ENCODE data around the gene HIBADH.
"Not testable (repeated sequence)": the region's sequence is repeated elsewhere in the genome, so short reads cannot be mapped to it uniquely, and the experiment has no call there.

Gene HIBADH

DNA sequence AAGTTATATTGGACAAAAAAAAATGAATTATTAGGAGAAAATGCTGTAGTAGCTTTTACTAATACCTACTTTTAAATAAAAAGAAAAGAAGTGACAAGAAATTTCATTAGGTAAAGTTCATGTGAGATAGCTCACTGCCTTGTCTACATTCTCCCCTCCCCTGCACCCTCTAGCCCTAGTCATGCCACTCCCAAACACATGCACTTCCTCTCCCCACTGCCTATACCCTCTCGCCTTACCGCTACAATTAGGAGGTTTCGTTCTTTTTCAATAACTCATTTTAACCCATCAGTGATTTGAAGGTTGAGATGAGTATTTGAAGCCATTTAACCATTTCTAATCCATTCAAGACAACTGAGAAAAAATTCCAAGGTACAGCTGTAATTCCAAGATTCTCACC lies 75.3 kb downstream of the HIBADH start:
- Histone ChIP-seq H3K4me3 (ENCODE audit: low read length in 2 of 2) (no peak overlapping the region), H3K27ac (ENCODE audit: low read depth in 2 of 2, low read length in 2 of 2) (no peak overlapping the region), H3K9me3 (ENCODE audit: control insufficient read depth in 2 of 2, low read length in 2 of 2) (no peaks in the 10 kb centered on the region), H3K4me1 (ENCODE audit: control insufficient read depth in 2 of 2, insufficient read depth in 2 of 2, low read length in 2 of 2) (no peaks in the 10 kb centered on the region), H3K36me3 (ENCODE audit: control insufficient read depth in 2 of 2, insufficient read depth in 2 of 2, low read length in 2 of 2) (no peaks in the 10 kb centered on the region), H3K9ac (ENCODE audit: low read depth in 1 of 2, low read length in 2 of 2) (no peak overlapping the region), H3K27me3 (ENCODE audit: control insufficient read depth in 2 of 2, insufficient read depth in 2 of 2, low read length in 2 of 2) (no peaks in the 10 kb centered on the region)

DNA sequence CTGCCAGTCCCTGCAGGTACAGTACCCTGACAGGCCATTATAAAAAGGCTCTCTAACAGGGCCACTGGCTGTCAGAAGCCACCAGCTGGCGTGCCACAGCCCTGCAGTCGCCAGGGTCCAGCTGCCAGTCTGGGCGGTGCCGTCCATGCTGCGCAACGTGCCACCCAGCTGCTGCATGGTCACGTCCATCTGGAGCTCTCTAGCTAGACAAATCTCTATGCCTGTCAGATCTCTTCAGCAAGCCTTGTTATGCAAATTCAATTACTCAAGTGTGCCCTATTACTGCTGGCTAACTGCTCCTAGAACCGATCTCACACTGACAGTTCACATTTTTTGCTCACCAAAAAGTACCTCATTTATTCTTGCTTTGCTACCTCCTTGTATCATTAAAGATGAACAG lies 75.9 kb downstream of the HIBADH start:
- Histone ChIP-seq H3K27ac (ENCODE audit: low read depth in 2 of 2, low read length in 2 of 2) (no peak overlapping the region), H3K36me3 (ENCODE audit: control insufficient read depth in 2 of 2, insufficient read depth in 2 of 2, low read length in 2 of 2) (no peaks in the 10 kb centered on the region), H3K9ac (ENCODE audit: low read depth in 1 of 2, low read length in 2 of 2) (no peak overlapping the region), H3K27me3 (ENCODE audit: control insufficient read depth in 2 of 2, insufficient read depth in 2 of 2, low read length in 2 of 2) (no peaks in the 10 kb centered on the region), H3K4me1 (ENCODE audit: control insufficient read depth in 2 of 2, insufficient read depth in 2 of 2, low read length in 2 of 2) (no peaks in the 10 kb centered on the region), H3K9me3 (ENCODE audit: control insufficient read depth in 2 of 2, low read length in 2 of 2) (no peaks in the 10 kb centered on the region), H3K4me3 (ENCODE audit: low read length in 2 of 2) (no peak overlapping the region)

DNA sequence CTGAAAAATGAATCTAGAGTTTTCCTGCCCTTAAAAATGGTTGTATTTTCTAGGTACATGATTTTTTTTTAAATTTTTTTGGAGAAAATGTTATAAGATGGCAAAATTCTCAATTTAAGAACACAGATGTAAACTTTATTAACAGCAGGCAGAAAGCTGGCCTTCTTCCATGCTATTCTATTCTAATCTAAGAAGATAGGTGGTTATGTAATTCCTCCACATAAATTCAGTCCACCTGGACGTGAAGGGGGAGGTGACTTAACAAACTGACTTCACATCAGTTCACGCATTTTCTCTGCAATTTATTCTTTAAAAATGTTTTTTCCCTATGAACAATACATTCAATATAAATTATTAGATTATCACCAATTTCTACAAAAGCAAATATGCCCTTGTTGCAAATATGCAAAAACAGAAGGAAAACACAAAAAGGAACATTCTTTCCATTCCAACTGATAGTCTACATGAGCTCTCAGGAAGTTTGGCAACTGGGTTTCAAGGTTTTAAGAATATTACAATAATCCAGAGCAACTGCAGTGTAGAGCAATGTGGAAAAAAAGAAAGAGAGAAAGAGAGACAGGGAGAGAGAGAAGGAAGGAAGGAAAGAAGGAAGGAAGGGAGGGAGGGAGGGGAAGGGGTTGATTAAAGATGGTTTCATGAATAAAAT lies 76.8 kb downstream of the HIBADH start:
- Histone ChIP-seq H3K9ac (ENCODE audit: low read depth in 1 of 2, low read length in 2 of 2) (no peak overlapping the region), H3K27ac (ENCODE audit: low read depth in 2 of 2, low read length in 2 of 2) (no peak overlapping the region)

DNA sequence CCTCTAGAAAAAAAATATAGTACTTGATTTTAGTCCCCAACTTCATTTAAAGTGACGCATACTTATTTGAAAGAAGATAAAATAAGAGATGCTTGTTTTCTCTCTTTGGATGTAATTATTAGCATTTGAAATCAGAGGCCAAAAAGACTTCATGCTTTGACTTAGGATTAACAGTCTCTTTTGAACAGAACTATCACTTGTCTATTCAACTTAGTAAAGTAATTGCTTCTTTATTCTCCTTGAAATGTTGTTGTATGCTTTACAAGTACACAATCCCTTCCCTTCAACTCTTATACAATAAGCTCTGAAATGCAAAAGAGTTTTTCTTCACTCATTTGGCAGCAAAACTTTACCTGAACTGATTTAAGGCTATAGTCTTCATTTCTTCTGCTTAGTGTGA lies 80.8 kb downstream of the HIBADH start:
- no peaks in the 10 kb centered on the region for H3K27me3 ChIP-seq (ENCODE audit: control insufficient read depth in 2 of 2, insufficient read depth in 2 of 2, low read length in 2 of 2)
- H3K4me3 ChIP-seq (ENCODE audit: low read length in 2 of 2) = no peak overlapping the region
- no peak overlapping the region for H3K27ac ChIP-seq (ENCODE audit: low read depth in 2 of 2, low read length in 2 of 2)
- H3K9ac ChIP-seq (ENCODE audit: low read depth in 1 of 2, low read length in 2 of 2) = no peak overlapping the region
- H3K4me1 ChIP-seq (ENCODE audit: control insufficient read depth in 2 of 2, insufficient read depth in 2 of 2, low read length in 2 of 2) = no peaks in the 10 kb centered on the region
- no peaks in the 10 kb centered on the region for H3K36me3 ChIP-seq (ENCODE audit: control insufficient read depth in 2 of 2, insufficient read depth in 2 of 2, low read length in 2 of 2)
- H3K9me3 ChIP-seq (ENCODE audit: control insufficient read depth in 2 of 2, low read length in 2 of 2) = no peaks in the 10 kb centered on the region

More for the DNA sequence above, 76.8 kb downstream of the HIBADH start:
- Histone ChIP-seq H3K36me3 (ENCODE audit: control insufficient read depth in 2 of 2, insufficient read depth in 2 of 2, low read length in 2 of 2) (no peaks in the 10 kb centered on the region), H3K4me1 (ENCODE audit: control insufficient read depth in 2 of 2, insufficient read depth in 2 of 2, low read length in 2 of 2) (no peaks in the 10 kb centered on the region), H3K4me3 (ENCODE audit: low read length in 2 of 2) (no peak overlapping the region), H3K9me3 (ENCODE audit: control insufficient read depth in 2 of 2, low read length in 2 of 2) (no peaks in the 10 kb centered on the region), H3K27me3 (ENCODE audit: control insufficient read depth in 2 of 2, insufficient read depth in 2 of 2, low read length in 2 of 2) (no peaks in the 10 kb centered on the region)

DNA sequence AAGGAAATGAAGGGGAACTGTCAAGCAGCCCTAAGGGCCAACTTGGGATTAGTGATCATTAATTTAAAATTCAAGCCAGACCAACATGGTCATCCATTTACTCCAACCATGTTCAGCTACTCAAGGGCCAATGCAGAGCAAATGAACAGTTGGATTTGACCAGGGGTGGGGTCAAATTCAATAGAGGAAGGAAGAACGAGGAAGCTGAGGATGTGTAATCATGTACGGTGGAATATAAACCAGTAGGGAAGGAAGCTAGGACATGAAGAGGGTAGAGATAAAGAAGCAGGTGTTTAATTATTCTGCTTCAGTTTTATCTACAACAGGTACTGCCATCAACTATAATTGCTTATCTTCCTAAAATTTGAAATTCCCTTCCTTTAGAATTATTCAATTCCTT lies 81.6 kb downstream of the HIBADH start:
- Histone ChIP-seq H3K9ac (ENCODE audit: low read depth in 1 of 2, low read length in 2 of 2) (no peak overlapping the region), H3K27me3 (ENCODE audit: control insufficient read depth in 2 of 2, insufficient read depth in 2 of 2, low read length in 2 of 2) (no peaks in the 10 kb centered on the region), H3K27ac (ENCODE audit: low read depth in 2 of 2, low read length in 2 of 2) (no peak overlapping the region), H3K4me3 (ENCODE audit: low read length in 2 of 2) (no peak overlapping the region), H3K4me1 (ENCODE audit: control insufficient read depth in 2 of 2, insufficient read depth in 2 of 2, low read length in 2 of 2) (no peaks in the 10 kb centered on the region), H3K36me3 (ENCODE audit: control insufficient read depth in 2 of 2, insufficient read depth in 2 of 2, low read length in 2 of 2) (no peaks in the 10 kb centered on the region), H3K9me3 (ENCODE audit: control insufficient read depth in 2 of 2, low read length in 2 of 2) (no peaks in the 10 kb centered on the region)

DNA sequence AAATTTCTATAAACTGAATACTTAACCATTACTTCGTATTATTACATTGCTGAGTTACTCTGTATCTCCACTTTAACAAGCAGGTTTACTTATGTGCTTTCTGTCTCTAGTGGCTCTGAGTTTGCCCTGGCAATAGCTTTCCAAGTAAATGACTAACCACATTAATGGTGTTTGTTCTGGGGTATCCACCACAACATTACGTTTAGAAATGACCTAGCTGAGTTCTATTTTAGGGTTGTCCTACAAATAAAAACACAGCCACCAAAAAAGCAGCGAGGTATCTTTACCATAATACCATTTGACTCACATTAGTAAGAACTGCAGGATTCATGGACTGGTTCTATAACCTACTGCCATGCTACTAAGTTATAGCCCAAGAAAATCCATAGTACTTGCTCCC lies 83.1 kb downstream of the HIBADH start:
- Histone ChIP-seq H3K9me3 (ENCODE audit: control insufficient read depth in 2 of 2, low read length in 2 of 2) (no peaks in the 10 kb centered on the region), H3K4me1 (ENCODE audit: control insufficient read depth in 2 of 2, insufficient read depth in 2 of 2, low read length in 2 of 2) (no peaks in the 10 kb centered on the region), H3K27ac (ENCODE audit: low read depth in 2 of 2, low read length in 2 of 2) (no peak overlapping the region), H3K9ac (ENCODE audit: low read depth in 1 of 2, low read length in 2 of 2) (no peak overlapping the region), H3K4me3 (ENCODE audit: low read length in 2 of 2) (no peak overlapping the region), H3K27me3 (ENCODE audit: control insufficient read depth in 2 of 2, insufficient read depth in 2 of 2, low read length in 2 of 2) (no peaks in the 10 kb centered on the region), H3K36me3 (ENCODE audit: control insufficient read depth in 2 of 2, insufficient read depth in 2 of 2, low read length in 2 of 2) (no peaks in the 10 kb centered on the region)

DNA sequence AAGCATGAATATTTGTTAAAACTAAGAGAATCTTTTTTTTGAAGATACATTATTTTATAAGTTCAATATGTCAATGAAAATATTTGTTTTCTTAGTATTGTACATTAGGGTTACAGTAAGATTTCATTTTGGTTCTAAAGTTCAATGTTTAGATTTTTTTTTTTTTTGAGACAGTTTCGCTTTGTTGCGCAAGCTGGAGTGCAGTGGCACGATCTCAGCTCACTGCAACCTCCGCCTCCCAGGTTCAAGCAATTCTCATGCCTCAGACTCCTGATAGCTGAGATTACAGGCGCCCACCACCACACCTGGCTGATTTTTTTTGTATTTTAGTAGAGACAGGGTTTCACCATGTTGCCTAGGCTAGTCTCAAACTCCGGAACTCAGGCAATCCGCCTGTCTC lies 84.5 kb downstream of the HIBADH start:
- not testable (repeated sequence) for H3K4me1 ChIP-seq (ENCODE audit: control insufficient read depth in 2 of 2, insufficient read depth in 2 of 2, low read length in 2 of 2); H3K36me3 ChIP-seq (ENCODE audit: control insufficient read depth in 2 of 2, insufficient read depth in 2 of 2, low read length in 2 of 2); H3K27ac ChIP-seq (ENCODE audit: low read depth in 2 of 2, low read length in 2 of 2); H3K27me3 ChIP-seq (ENCODE audit: control insufficient read depth in 2 of 2, insufficient read depth in 2 of 2, low read length in 2 of 2); H3K4me3 ChIP-seq (ENCODE audit: low read length in 2 of 2); H3K9me3 ChIP-seq (ENCODE audit: control insufficient read depth in 2 of 2, low read length in 2 of 2); H3K9ac ChIP-seq (ENCODE audit: low read depth in 1 of 2, low read length in 2 of 2)

DNA sequence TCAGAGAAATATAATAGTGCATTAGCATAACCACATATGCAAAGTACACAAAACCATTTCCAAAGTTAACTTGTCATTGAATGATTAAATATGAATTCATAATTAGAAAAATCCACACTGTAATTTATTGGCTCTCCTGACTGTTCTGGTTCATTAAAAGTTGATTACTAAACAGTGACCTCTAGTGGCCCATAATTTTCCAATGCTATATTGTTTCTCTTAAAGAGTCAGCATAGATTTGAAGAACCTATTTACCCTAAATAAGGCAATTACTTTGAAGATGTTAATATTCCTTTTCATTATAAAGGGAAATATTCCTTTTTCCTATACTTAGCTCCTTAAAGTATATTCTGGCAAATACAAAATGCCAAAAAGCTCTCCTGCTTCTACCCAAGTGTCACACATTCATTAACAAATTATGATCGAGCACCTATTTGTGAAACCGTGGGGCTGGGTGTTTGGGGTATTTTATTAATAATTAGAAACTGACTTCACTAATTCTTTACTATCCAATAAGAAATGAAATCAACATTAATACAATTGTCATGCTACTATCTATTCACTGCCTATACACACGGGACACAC lies 86.2 kb downstream of the HIBADH start:
- no peaks in the 10 kb centered on the region for H3K27me3 ChIP-seq (ENCODE audit: control insufficient read depth in 2 of 2, insufficient read depth in 2 of 2, low read length in 2 of 2)
- no peaks in the 10 kb centered on the region for H3K9me3 ChIP-seq (ENCODE audit: control insufficient read depth in 2 of 2, low read length in 2 of 2)
- H3K4me1 ChIP-seq (ENCODE audit: control insufficient read depth in 2 of 2, insufficient read depth in 2 of 2, low read length in 2 of 2) = no peaks in the 10 kb centered on the region
- no peak overlapping the region for H3K4me3 ChIP-seq (ENCODE audit: low read length in 2 of 2)
- H3K27ac ChIP-seq (ENCODE audit: low read depth in 2 of 2, low read length in 2 of 2) = no peak overlapping the region
- H3K36me3 ChIP-seq (ENCODE audit: control insufficient read depth in 2 of 2, insufficient read depth in 2 of 2, low read length in 2 of 2) = no peaks in the 10 kb centered on the region
- no peak overlapping the region for H3K9ac ChIP-seq (ENCODE audit: low read depth in 1 of 2, low read length in 2 of 2)

DNA sequence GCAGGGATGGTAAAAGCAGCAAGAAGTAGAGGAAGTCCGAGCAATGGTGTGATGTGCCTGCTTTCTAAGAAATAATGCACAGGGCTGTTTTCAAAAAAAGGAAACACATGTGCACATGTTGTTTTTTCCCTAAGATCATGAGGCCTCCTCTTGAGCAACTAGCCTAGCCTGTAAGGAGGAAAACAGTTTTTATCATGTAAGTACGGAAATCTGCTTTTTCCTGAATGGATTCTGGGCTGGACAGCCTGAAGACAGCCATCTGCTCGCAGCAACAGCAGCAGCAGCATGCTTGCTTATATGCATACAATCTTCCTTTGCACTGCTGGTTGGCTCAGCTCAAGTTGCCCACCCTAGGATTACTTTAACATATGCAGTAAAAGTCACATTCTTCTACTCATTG lies 87.1 kb downstream of the HIBADH start:
- Histone ChIP-seq H3K9me3 (ENCODE audit: control insufficient read depth in 2 of 2, low read length in 2 of 2) (no peaks in the 10 kb centered on the region), H3K4me1 (ENCODE audit: control insufficient read depth in 2 of 2, insufficient read depth in 2 of 2, low read length in 2 of 2) (no peaks in the 10 kb centered on the region), H3K36me3 (ENCODE audit: control insufficient read depth in 2 of 2, insufficient read depth in 2 of 2, low read length in 2 of 2) (no peaks in the 10 kb centered on the region), H3K4me3 (ENCODE audit: low read length in 2 of 2) (no peak overlapping the region), H3K9ac (ENCODE audit: low read depth in 1 of 2, low read length in 2 of 2) (no peak overlapping the region), H3K27me3 (ENCODE audit: control insufficient read depth in 2 of 2, insufficient read depth in 2 of 2, low read length in 2 of 2) (no peaks in the 10 kb centered on the region), H3K27ac (ENCODE audit: low read depth in 2 of 2, low read length in 2 of 2) (no peak overlapping the region)

DNA sequence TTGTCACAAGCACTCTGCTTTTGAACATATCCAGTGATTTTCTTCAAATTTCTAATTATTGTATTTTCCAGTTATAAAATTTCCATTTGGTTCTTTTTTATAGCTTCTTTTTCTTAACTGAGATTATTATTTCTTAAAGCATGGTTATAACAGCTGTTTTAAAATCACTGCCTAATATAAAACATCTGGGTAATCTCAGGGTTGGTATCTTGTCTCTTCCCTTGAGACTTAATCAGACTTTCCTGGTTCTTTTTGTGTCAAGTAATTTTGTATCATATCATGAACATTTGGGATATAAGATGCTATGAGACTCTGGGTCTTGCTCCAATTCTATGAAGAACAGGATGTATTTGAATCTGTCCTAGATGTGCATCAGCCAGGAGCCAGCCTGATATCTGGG lies 93.6 kb downstream of the HIBADH start:
- Histone ChIP-seq H3K4me3 (ENCODE audit: low read length in 2 of 2) (no peak overlapping the region), H3K27me3 (ENCODE audit: control insufficient read depth in 2 of 2, insufficient read depth in 2 of 2, low read length in 2 of 2) (no peaks in the 10 kb centered on the region), H3K27ac (ENCODE audit: low read depth in 2 of 2, low read length in 2 of 2) (no peak overlapping the region), H3K4me1 (ENCODE audit: control insufficient read depth in 2 of 2, insufficient read depth in 2 of 2, low read length in 2 of 2) (no peaks in the 10 kb centered on the region), H3K9me3 (ENCODE audit: control insufficient read depth in 2 of 2, low read length in 2 of 2) (no peaks in the 10 kb centered on the region), H3K9ac (ENCODE audit: low read depth in 1 of 2, low read length in 2 of 2) (no peak overlapping the region), H3K36me3 (ENCODE audit: control insufficient read depth in 2 of 2, insufficient read depth in 2 of 2, low read length in 2 of 2) (no peaks in the 10 kb centered on the region)

Measured in mucosa of rectum (tissue), 2 donors.